GM12878 (cell line): ENCODE data around the gene CCL14.

Experiments
- HCFC1 ChIP-seq: fragments of 150-350 bp; IDR thresholded peaks from 2 replicates; pipeline ENCODE4 v1.6.1; 2014; ENCODE audit warnings: low read length
- HDAC6 ChIP-seq: fragments of 200-600 bp; sonication (generic); IDR thresholded peaks from one replicate; pipeline ENCODE4 v1.8.0; 2017; ENCODE audit warnings: antibody characterized with exemption; ENCODE audit not compliant: unreplicated experiment
- TF ChIP-seq, protein P1 (sequence below), 3 experiments: IDR thresholded peaks in 2 of 3; conservative IDR thresholded peaks in 1 of 3; 2 replicates each; pipeline ENCODE4 v1.5.1; 2011; ENCODE audit warnings: low read depth in 3 of 3, low read length in 3 of 3, mild to moderate bottlenecking in 3 of 3, control low read depth in 2 of 3, moderate library complexity in 2 of 3, inconsistent platforms in 1 of 3, mixed read lengths in 1 of 3; ENCODE audit not compliant: control insufficient read depth in 2 of 3, insufficient read depth in 1 of 3; ENCODE audit errors: extremely low read depth in 1 of 3

DNA sequence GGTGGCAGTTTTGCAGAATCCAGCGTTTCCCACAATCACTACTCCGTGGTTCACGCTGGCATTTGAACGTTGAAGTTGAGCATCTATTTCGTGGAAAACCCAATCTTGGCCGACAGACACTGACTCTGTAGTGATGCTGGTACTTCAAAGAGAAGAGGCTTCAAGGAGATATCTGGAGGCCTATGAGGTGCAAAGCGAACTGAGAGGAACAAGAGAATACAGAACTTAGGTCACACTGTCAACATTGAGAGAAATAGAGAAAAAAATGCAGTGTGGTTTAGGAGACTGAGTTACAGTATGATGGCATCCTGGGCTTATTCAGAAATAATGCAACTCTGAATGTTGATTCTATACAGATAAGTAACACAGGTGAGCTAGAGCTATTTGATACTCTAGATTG is 21.3 kb downstream of the CCL14 start:
- no peak for TF ChIP-seq HDAC6
- TF ChIP-seq HCFC1, result no peak
- TF ChIP-seq, protein P1, sequence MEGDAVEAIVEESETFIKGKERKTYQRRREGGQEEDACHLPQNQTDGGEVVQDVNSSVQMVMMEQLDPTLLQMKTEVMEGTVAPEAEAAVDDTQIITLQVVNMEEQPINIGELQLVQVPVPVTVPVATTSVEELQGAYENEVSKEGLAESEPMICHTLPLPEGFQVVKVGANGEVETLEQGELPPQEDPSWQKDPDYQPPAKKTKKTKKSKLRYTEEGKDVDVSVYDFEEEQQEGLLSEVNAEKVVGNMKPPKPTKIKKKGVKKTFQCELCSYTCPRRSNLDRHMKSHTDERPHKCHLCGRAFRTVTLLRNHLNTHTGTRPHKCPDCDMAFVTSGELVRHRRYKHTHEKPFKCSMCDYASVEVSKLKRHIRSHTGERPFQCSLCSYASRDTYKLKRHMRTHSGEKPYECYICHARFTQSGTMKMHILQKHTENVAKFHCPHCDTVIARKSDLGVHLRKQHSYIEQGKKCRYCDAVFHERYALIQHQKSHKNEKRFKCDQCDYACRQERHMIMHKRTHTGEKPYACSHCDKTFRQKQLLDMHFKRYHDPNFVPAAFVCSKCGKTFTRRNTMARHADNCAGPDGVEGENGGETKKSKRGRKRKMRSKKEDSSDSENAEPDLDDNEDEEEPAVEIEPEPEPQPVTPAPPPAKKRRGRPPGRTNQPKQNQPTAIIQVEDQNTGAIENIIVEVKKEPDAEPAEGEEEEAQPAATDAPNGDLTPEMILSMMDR (IDR thresholded peaks at IDR 0.05 in 2 of 3, conservative IDR thresholded peaks at IDR 0.05 in 1 of 3; ENCODE audit: control insufficient read depth in 2 of 3, extremely low read depth in 1 of 3, insufficient read depth in 1 of 3, low read depth in 3 of 3, low read length in 3 of 3), result no peak
